ENCODE results near the gene ZFHX3.

Gene ZFHX3

DNA sequence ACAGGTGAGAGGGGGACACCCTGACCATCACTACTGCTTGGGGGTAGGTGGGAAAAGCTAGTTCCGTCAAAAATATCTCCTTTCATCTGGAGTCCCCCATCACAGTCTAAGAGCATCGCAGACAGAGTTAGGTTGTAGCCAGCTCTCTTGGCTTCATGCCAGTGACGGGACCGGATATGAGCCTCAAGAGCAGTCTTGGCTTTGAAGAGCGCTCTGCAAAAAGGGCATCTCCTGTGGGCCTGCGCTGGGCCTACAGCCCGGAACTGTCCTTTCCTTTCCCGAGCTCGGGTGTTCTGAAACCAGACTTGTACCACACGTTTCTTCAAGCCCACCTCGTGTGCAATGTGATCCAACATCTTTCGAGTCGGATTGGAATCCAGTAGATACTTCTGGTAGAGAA is 253.6 kb downstream of the ZFHX3 start:
- no peak overlapping the region for H3K4me3 Mint-ChIP-seq
- TF ChIP-seq, protein P1, sequence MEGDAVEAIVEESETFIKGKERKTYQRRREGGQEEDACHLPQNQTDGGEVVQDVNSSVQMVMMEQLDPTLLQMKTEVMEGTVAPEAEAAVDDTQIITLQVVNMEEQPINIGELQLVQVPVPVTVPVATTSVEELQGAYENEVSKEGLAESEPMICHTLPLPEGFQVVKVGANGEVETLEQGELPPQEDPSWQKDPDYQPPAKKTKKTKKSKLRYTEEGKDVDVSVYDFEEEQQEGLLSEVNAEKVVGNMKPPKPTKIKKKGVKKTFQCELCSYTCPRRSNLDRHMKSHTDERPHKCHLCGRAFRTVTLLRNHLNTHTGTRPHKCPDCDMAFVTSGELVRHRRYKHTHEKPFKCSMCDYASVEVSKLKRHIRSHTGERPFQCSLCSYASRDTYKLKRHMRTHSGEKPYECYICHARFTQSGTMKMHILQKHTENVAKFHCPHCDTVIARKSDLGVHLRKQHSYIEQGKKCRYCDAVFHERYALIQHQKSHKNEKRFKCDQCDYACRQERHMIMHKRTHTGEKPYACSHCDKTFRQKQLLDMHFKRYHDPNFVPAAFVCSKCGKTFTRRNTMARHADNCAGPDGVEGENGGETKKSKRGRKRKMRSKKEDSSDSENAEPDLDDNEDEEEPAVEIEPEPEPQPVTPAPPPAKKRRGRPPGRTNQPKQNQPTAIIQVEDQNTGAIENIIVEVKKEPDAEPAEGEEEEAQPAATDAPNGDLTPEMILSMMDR (IDR thresholded peaks at IDR 0.05; ENCODE audit: unreplicated experiment in 3 of 3) = no peak
- H3K27ac Mint-ChIP-seq = no peak overlapping the region
- H3K36me3 Mint-ChIP-seq (ENCODE audit: low read depth) = peaks cover 94% of the 10 kb centered on the region
- no peaks in the 10 kb centered on the region for H3K4me1 Mint-ChIP-seq
- H3K9me3 Mint-ChIP-seq = no peaks in the 10 kb centered on the region
- no peaks in the 10 kb centered on the region for H3K27me3 Mint-ChIP-seq (ENCODE audit: low read depth)

DNA sequence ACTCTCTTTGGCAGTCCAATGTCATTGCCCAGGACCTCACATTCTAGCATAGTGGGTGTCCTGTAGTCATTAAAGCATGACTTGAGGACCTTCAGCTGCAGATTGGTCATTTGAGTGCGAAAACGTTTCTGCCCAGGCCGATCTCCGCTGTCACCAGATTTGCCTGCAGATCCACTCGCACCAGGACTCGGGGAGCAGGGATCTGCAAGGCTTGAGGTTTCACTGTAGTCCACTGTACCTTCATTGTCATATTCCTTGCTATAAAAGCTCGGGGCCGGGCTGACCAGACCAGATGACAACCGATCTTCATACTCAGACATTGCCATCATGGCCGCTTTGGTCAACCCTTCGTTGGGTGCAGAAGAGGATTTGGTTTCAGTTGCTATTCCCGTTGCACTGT is 254.2 kb downstream of the ZFHX3 start:
- H3K36me3 Mint-ChIP-seq (ENCODE audit: low read depth) = peaks cover 91% of the 10 kb centered on the region
- H3K4me1 Mint-ChIP-seq = no peaks in the 10 kb centered on the region
- H3K27ac Mint-ChIP-seq = no peak overlapping the region
- TF ChIP-seq, protein P1 (IDR thresholded peaks at IDR 0.05; ENCODE audit: unreplicated experiment in 3 of 3) = no peak
- no peaks in the 10 kb centered on the region for H3K9me3 Mint-ChIP-seq
- no peak overlapping the region for H3K4me3 Mint-ChIP-seq
- H3K27me3 Mint-ChIP-seq (ENCODE audit: low read depth) = no peaks in the 10 kb centered on the region

DNA sequence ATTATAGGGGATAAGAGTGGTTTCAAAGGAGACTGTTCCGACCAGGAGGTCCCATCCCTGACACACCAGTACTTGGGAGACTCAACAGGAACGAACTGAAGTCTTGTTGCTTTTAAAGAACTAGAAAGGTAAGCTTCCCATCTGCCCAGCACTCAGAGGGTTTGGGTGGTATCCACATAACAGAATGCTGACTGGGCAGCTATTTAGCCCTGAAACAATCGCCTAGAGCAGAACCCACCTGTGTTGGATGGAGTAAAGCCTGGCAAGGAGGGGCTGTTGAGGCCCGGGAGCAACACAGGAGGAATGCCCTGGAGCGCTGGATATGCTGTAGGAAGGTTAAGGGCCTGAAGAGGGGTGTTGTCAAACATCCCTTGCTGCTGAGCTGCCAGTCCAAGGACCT is 254.9 kb downstream of the ZFHX3 start:
- no peaks in the 10 kb centered on the region for H3K9me3 Mint-ChIP-seq
- peaks cover 91% of the 10 kb centered on the region for H3K36me3 Mint-ChIP-seq (ENCODE audit: low read depth)
- peaks cover 2% of the 10 kb centered on the region for H3K27me3 Mint-ChIP-seq (ENCODE audit: low read depth)
- H3K4me3 Mint-ChIP-seq = no peak overlapping the region
- TF ChIP-seq, protein P1 (IDR thresholded peaks at IDR 0.05; ENCODE audit: unreplicated experiment in 3 of 3) = no peak
- no peak overlapping the region for H3K27ac Mint-ChIP-seq
- H3K4me1 Mint-ChIP-seq = peaks cover 7% of the 10 kb centered on the region

DNA sequence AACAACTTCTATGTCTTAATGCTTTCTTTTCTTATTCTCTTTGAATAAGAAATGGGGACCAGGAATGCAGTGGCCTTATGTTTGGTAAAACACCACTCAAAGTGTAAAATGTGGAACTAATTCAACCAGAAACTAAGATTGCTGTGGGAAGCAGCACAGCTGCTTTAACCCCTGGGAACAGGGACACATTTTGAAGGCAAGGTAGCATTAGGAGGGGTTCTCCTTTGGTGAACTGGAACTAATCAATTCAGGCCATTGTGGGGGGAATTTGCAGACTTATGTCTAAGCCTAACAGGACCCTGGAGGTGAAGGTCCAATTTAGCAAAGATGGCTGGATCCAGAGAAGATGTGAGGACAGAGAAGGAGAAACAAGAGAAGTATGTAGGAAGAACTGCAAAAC is 256.1 kb downstream of the ZFHX3 start:
- Mint-ChIP-seq H3K27ac (peak overlapping the region in 1 of 3 experiments; percentile 2), H3K36me3 (ENCODE audit: low read depth) (peaks cover 80% of the 10 kb centered on the region), H3K4me1 (peaks cover 18% of the 10 kb centered on the region), H3K4me3 (no peak overlapping the region), H3K9me3 (no peaks in the 10 kb centered on the region), H3K27me3 (ENCODE audit: low read depth) (peaks cover 4% of the 10 kb centered on the region)
- TF ChIP-seq, protein P1 (IDR thresholded peaks at IDR 0.05; ENCODE audit: unreplicated experiment in 3 of 3) = no peak

DNA sequence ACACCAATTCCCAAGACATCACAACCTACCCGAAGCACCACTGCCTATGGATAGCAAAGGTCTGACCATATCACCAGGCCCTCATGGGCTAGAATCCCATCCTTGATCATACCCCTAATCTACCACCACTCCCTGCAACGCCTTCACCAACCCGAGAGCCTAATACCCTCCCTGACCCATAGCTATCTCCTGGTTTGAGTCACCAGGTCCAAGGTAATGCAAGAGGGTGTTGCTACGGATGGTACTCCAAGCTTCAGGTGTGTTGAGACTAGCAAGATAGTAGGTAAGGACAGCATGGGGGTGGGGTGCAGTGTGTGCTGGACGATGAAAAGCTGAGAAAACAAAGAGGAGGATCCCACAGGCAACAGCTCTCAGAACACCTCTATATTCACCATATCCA is 258.0 kb downstream of the ZFHX3 start:
- TF ChIP-seq, protein P1 (IDR thresholded peaks at IDR 0.05; ENCODE audit: unreplicated experiment in 3 of 3) = no peak
- H3K27ac Mint-ChIP-seq = no peak overlapping the region
- H3K9me3 Mint-ChIP-seq = no peaks in the 10 kb centered on the region
- no peak overlapping the region for H3K4me3 Mint-ChIP-seq
- peaks cover 4% of the 10 kb centered on the region for H3K27me3 Mint-ChIP-seq (ENCODE audit: low read depth)
- H3K4me1 Mint-ChIP-seq = peaks cover 34% of the 10 kb centered on the region
- peaks cover 62% of the 10 kb centered on the region for H3K36me3 Mint-ChIP-seq (ENCODE audit: low read depth)

DNA sequence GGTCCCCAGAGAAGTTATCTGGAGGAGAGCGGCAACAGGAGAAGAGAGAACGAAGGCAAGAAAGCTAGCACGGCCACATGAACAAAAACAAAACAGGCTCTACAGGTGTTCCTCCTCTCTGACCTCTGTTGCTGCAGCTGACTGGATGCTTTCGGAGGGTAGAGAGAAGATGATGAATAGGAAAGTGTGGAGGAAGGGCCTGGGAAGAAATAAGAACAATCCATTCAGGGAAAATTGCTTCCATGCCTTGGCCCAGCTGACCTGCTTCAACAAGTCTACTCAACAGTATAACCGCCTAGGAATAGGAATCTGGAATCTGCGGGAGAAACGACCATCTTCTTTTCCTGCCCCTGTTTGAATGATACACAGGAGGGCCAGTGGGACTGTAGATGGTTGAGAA is 258.5 kb downstream of the ZFHX3 start:
- Mint-ChIP-seq H3K9me3 (no peaks in the 10 kb centered on the region), H3K36me3 (ENCODE audit: low read depth) (peaks cover 57% of the 10 kb centered on the region), H3K27ac (peak overlapping the region in 1 of 3 experiments; percentile 26), H3K4me3 (no peak overlapping the region), H3K4me1 (peaks cover 36% of the 10 kb centered on the region), H3K27me3 (ENCODE audit: low read depth) (peaks cover 4% of the 10 kb centered on the region)
- TF ChIP-seq, protein P1 (IDR thresholded peaks at IDR 0.05; ENCODE audit: unreplicated experiment in 3 of 3) = no peak

Data from nephron (organoid).